SK-N-SH (cell line): ENCODE results near the gene ARHGAP27. TPM values are rescaled to one million over a fixed set of nuclear protein-coding genes. Genes with fewer than 3 reads are reported as not detected.
"Not testable (repeated sequence)": the region's sequence is repeated elsewhere in the genome, so short reads cannot be mapped to it uniquely, and the experiment has no call there.

ENCODE experiments used
- CTCF ChIA-PET: fragments of 300-600, 350-600 bp; formaldehyde crosslinking; extraction: SDS; loops from one replicate; lab custom pipeline; 2021; lab: Yijun Ruan, JAX
- POLR2A ChIA-PET: fragments of 350-600 bp; sonication (Branson Sonifier 250); formaldehyde crosslinking; extraction: SDS; loops from one replicate; lab custom pipeline; 2020; ENCODE audit warnings: antibody characterized with exemption, inconsistent platforms; lab: Yijun Ruan, JAX
- DNase-seq: peaks from one replicate; pipeline ENCODE4 v3.0.0; 2012
- H2AFZ ChIP-seq: fragments of 200-600 bp; sonication (generic); 2 replicates; pipeline ENCODE4 v1.8.1; 2016; ENCODE audit warnings: antibody characterized with exemption, mild to moderate bottlenecking, low read depth
- H3F3A ChIP-seq: fragments of 200-600 bp; sonication (generic); replicated peaks from 2 replicates; pipeline ENCODE3; 2016; ENCODE audit warnings: antibody characterized with exemption, mild to moderate bottlenecking; ENCODE audit not compliant: insufficient read depth
- H3K27ac ChIP-seq, 2 experiments: fragments of 200-500 bp in 1 of 2; fragments of 200-600 bp in 1 of 2; sonication (Bioruptor generic) in 1 of 2; sonication (generic), shearing (Covaris generic) in 1 of 2; 2 replicates each; pipeline versions ENCODE4 v1.5.1 to v1.6.1; 2014 to 2016; ENCODE audit warnings: low read depth in 2 of 2, inconsistent platforms in 1 of 2, low read length in 1 of 2, mild to moderate bottlenecking in 1 of 2, mixed read lengths in 1 of 2
- H3K27me3 ChIP-seq: fragments of 200-600 bp; sonication (generic), shearing (Covaris generic); 2 replicates; pipeline ENCODE4 v1.6.1; 2016; ENCODE audit warnings: mixed run types; ENCODE audit not compliant: insufficient read depth
- H3K36me3 ChIP-seq, 2 experiments: fragments of 200-500 bp in 1 of 2; fragments of 200-600 bp in 1 of 2; sonication (Bioruptor generic) in 1 of 2; sonication (generic) in 1 of 2; replicated peaks in 1 of 2; 2 replicates each; pipeline versions ENCODE3 to v1.5.1; 2014 to 2016; ENCODE audit warnings: low read length in 1 of 2, mild to moderate bottlenecking in 1 of 2; ENCODE audit not compliant: insufficient read depth in 2 of 2, control insufficient read depth in 1 of 2
- H3K4me1 ChIP-seq, 2 experiments: fragments of 200-500 bp in 1 of 2; fragments of 200-600 bp in 1 of 2; sonication (Bioruptor generic) in 1 of 2; sonication (generic), shearing (Covaris generic) in 1 of 2; 2 replicates each; pipeline versions ENCODE4 v1.5.1 to v1.6.1; 2014 to 2016; ENCODE audit warnings: low read depth in 1 of 2, low read length in 1 of 2, mixed run types in 1 of 2; ENCODE audit not compliant: insufficient read depth in 2 of 2, control insufficient read depth in 1 of 2
- H3K4me2 ChIP-seq: fragments of 200-600 bp; sonication (generic), shearing (Covaris generic); 2 replicates; pipeline ENCODE4 v1.6.1; 2017; ENCODE audit warnings: mixed run types
- H3K4me3 ChIP-seq, 2 experiments: fragments of 200-500 bp in 1 of 2; fragments of 200-600 bp in 1 of 2; sonication (Bioruptor generic) in 1 of 2; sonication (generic), shearing (Covaris generic) in 1 of 2; 2 replicates each; pipeline versions ENCODE4 v1.5.1 to v1.8.1; 2014 to 2016; ENCODE audit warnings: low read depth in 2 of 2, inconsistent platforms in 1 of 2, low read length in 1 of 2, mild to moderate bottlenecking in 1 of 2, mixed read lengths in 1 of 2, moderate library complexity in 1 of 2
- H3K79me2 ChIP-seq: fragments of 200-600 bp; sonication (generic); 2 replicates; pipeline ENCODE4 v1.8.1; 2017; ENCODE audit warnings: mild to moderate bottlenecking; ENCODE audit not compliant: insufficient read depth
- H3K9ac ChIP-seq: fragments of 200-600 bp; sonication (generic); 2 replicates; pipeline ENCODE4 v1.6.1; 2017; ENCODE audit warnings: mixed run types
- H3K9me2 ChIP-seq: fragments of 200-600 bp; sonication (generic); 2 replicates; pipeline ENCODE4 v1.6.1; 2017; ENCODE audit warnings: mixed run types
- H3K9me3 ChIP-seq: fragments of 200-600 bp; sonication (generic); 2 replicates; pipeline ENCODE4 v1.6.1; 2017; ENCODE audit warnings: mixed run types, mild to moderate bottlenecking, moderate library complexity
- H4K20me1 ChIP-seq: fragments of 200-600 bp; sonication (generic); 2 replicates; pipeline ENCODE4 v1.6.1; 2017; ENCODE audit warnings: mild to moderate bottlenecking, mixed run types; ENCODE audit not compliant: insufficient read depth
- WGBS: methylation state at CpG from one replicate; pipeline ENCODE4 v1.1.6; 2017; ENCODE audit warnings: low lambda C conversion rate; 5-methylcytosine and 5-hydroxymethylcytosine counted together
- polyA plus RNA-seq, 3 experiments: library from polyadenylated mRNA; depleted of rRNA; stranded (reverse); fragments of >200 nt; gene quantifications; 2 replicates each; pipeline ENCODE4 v1.2.3, GENCODE V29; 2012

The ARHGAP27 gene
- polyA plus RNA-seq, 1 of the 3 experiments (the other 2 are of a cell fraction), result 2.1 TPM

GRCh38 chr17:45448483-45448882 lies 15.8 kb upstream of the ARHGAP27 start:
- H3F3A ChIP-seq, H3K9me2 ChIP-seq, DNase-seq, H3K27me3 ChIP-seq, POLR2A ChIA-PET, H3K9ac ChIP-seq, H3K4me1 ChIP-seq, H3K4me2 ChIP-seq, H3K79me2 ChIP-seq, H3K27ac ChIP-seq, H3K4me3 ChIP-seq, H3K36me3 ChIP-seq, H3K9me3 ChIP-seq, H2AFZ ChIP-seq, H4K20me1 ChIP-seq, CTCF ChIA-PET: not testable (repeated sequence)
- 100% methylated on average over 1 of the region's 1 CpG for WGBS

- H2AFZ ChIP-seq, H3K4me2 ChIP-seq, H3K27ac ChIP-seq, H3F3A ChIP-seq, H3K4me1 ChIP-seq, POLR2A ChIA-PET, H3K27me3 ChIP-seq, H3K4me3 ChIP-seq, CTCF ChIA-PET, H3K9me3 ChIP-seq, H3K36me3 ChIP-seq, DNase-seq, H3K9ac ChIP-seq, H3K79me2 ChIP-seq, H4K20me1 ChIP-seq, H3K9me2 ChIP-seq: not testable (repeated sequence)
- WGBS, result 87% methylated on average over 7 of the region's 7 CpGs
These were observed 15.4 kb upstream of the ARHGAP27 start for GRCh38 chr17:45448066-45448465.

GRCh38 chr17:45447650-45448049 lies 15.0 kb upstream of the ARHGAP27 start:
- H3K27ac ChIP-seq, H3K36me3 ChIP-seq, POLR2A ChIA-PET, H4K20me1 ChIP-seq, H3K4me2 ChIP-seq, CTCF ChIA-PET, H3K9me2 ChIP-seq, DNase-seq, H3K9me3 ChIP-seq, H3K27me3 ChIP-seq, H3F3A ChIP-seq, H3K4me3 ChIP-seq, H3K9ac ChIP-seq, H3K4me1 ChIP-seq, H2AFZ ChIP-seq, H3K79me2 ChIP-seq: not testable (repeated sequence)
- 91% methylated on average over 14 of the region's 14 CpGs for WGBS

GRCh38 chr17:45446872-45447625 lies 14.4 kb upstream of the ARHGAP27 start:
- H3K9me2 ChIP-seq, H3K4me3 ChIP-seq, CTCF ChIA-PET, H4K20me1 ChIP-seq, H3K27ac ChIP-seq, DNase-seq, H3K36me3 ChIP-seq, H3F3A ChIP-seq, H3K79me2 ChIP-seq, H3K4me1 ChIP-seq, H3K9ac ChIP-seq, H3K9me3 ChIP-seq, H3K27me3 ChIP-seq, H2AFZ ChIP-seq, POLR2A ChIA-PET, H3K4me2 ChIP-seq: not testable (repeated sequence)
- WGBS, result 94% methylated on average over 8 of the region's 8 CpGs
